H4 (cell line): ENCODE measurements around the gene PDCD11. TPM values are rescaled to one million over a fixed set of nuclear protein-coding genes. Genes with fewer than 3 reads are reported as not detected.
"Not testable (repeated sequence)": the region's sequence is repeated elsewhere in the genome, so short reads cannot be mapped to it uniquely, and the experiment has no call there.

ENCODE experiments used
- DNase-seq: peaks from one replicate; pipeline ENCODE4 v3.0.0-alpha.2; 2015; ENCODE audit warnings: low spot score
- total RNA-seq: library from RNA; depleted of rRNA; stranded (reverse); fragments of >200 nt; shearing (Covaris generic); gene quantifications from 2 replicates; pipeline ENCODE4 v1.2.3, GENCODE V29; 2014; rRNA removed

The PDCD11 gene
- 15.9 and 20.0 TPM in 2 replicates for total RNA-seq

DNA sequence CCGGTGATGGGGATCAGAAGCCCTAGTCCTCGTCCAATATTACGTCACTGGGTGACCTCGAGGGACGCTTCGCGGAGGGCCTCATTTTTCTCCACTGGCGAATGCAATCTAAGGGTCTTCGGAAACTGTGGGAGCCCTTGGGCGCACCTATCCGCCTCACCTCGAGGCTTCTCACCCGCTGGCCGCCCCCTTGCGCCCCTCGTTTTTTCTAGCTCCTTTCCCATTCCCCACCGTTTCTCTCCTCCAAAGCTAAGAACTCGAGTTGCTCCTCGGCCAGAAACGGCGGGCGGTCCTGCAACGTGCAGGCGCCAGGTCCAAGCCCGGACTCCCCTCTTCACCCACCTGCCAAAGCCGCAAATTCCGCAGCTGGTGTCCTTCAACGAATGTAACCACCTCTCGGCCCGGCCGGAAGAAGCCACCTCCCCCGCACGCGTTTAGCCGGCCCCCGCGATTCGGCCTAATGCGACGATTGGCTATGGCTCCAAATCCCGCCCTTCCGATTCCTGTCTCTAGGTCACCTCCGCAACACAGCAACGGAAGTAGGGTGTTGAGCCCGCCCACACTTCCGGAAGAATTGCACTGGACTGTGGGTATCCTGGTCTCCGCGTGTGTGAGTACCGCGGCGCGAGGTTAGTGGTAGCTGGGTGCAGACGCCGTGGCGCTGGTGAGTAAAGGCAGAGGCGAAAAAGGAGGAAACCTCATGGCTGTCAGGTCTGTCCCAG is at the start of gene PDCD11, which contains the start of gene ATP5MK:
TSS of gene PDCD11 (plus strand) at position 560 of the 722 bp plus-strand sequence. CDS start 1,801 bp downstream, outside the sequence.
TSS of gene ATP5MK (minus strand) at position 409 of the 722 bp plus-strand sequence. CDS start 4,018 bp downstream, outside the sequence.
- peak; percentile 98 for DNase-seq

- DNase-seq, result no peak
Measured at GRCh38 chr10:103350175-103350516, 46.3 kb upstream of the PDCD11 start.

- DNase-seq, result peak; percentile 53
Measured at GRCh38 chr10:103350517-103351260, 45.7 kb upstream of the PDCD11 start, which contains the start of gene PCGF6. Gene PCGF6 (minus strand): TSS chr10:103351140. CDS start chr10:103351066, 74 bp downstream.

DNA sequence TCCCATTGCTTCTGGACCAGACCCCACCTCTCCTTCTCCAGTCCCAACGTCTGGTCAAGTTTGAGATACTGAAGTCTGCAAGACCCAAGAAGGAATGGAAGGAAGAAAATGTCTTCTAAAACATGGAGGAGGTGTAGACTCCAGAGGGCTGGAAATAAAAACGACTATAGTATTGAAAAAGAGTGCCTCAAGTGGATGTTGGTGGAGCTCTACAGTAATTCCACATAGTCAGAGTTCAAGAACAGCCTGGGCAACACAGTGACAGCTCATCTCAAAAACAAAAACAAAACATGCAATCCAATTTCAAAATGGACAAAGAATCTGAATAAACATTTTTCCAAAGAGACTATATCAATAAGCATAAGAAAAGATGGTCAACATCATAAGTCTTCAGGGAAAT is 43.1 kb upstream of the PDCD11 start:
- DNase-seq, result no peak

- not testable (repeated sequence) for DNase-seq
Measured at GRCh38 chr10:103354567-103354966, 41.9 kb upstream of the PDCD11 start.

GRCh38 chr10:103355906-103356599 is 40.4 kb upstream of the PDCD11 start:
- DNase-seq, result no peak

GRCh38 chr10:103359493-103359892 is 36.9 kb upstream of the PDCD11 start:
- DNase-seq, result not testable (repeated sequence)

DNA sequence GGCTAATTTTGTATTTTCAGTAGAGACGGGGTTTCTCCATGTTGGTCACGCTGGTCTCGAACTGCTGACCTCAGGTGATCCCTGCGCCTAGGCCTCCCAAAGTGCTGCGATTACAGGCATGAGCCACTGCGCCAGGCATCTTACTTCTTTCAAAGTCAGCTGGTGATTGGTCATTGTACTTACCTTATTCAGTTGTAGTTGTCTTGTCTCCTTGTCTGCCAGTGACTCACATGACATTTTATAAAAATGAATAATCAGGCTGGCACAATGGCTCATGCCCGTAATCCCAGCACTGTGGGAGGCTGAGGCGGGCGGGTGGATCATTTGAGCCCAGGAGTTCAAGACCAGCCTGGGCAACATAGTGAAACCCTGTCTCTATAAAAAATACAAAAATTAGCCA is 35.6 kb upstream of the PDCD11 start:
- DNase-seq, result not testable (repeated sequence)

DNA sequence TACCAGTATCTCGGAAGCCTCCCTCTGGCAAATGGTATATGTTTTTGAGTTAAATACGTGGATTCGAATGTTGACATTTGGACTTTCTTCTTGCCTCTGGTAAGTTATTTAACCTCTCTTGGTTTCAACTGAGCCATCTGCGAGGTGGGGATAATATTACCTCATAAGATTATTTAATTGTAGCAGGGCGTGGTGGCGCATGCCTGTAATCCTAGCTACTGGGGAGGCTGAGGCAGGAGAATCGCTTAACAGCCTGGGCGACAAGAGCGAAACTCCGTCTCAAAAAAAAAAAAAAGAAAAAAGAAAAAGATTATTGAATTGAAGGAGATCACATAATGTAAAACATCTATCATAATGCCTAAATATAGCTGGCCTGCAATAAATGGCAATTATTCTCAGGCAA is 29.0 kb upstream of the PDCD11 start:
- DNase-seq, result no peak

DNA sequence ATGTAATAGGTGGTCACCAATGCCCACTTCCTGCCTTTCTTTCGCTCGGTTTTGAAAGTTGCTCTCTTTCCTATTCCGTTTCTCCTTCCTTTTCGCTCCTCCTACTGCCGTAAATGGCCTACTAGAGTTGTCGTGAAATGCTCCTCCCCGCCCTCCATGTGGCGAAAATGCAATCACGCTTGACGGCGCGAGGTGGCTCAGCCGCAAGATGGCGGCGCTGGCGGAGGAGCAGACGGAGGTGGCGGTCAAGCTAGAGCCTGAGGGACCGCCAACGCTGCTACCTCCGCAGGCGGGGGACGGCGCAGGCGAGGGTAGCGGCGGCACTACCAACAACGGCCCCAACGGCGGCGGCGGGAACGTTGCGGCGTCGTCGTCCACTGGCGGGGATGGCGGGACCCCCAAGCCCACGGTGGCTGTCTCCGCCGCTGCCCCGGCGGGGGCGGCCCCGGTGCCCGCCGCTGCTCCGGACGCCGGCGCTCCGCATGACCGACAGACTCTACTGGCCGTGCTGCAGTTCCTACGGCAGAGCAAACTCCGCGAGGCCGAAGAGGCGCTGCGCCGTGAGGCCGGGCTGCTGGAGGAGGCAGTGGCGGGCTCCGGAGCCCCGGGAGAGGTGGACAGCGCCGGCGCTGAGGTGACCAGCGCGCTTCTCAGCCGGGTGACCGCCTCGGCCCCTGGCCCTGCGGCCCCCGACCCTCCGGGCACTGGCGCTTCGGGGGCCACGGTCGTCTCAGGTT is 28.5 kb upstream of the PDCD11 start, which contains the start of gene TAF5:
TSS of gene TAF5 (plus strand) at position 195 of the 737 bp plus-strand sequence. CDS start at position 209, 14 bp downstream.
- peak; percentile 96 for DNase-seq

GRCh38 chr10:103373544-103373943 is 22.9 kb upstream of the PDCD11 start:
- no peak for DNase-seq

DNA sequence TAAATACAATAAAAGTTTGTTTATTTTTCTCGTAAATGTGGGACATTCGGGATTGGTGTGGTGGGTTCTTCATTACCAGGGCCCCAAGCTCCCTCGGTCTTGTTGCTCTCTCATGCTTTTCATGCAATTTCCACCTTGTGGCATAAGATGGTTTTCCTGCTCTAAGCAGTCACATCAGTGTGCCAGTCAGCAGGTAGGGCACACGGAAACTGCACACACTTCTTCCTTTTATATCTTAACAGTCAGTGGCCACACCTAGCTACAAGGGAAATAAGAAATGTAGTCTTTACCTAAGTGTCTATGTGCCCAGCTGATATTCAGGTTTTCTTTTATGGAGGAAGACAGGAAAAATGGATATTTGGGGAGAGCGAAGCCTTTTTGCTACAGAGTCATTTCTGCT is 22.2 kb upstream of the PDCD11 start:
- DNase-seq, result no peak

GRCh38 chr10:103382769-103383168 is 13.7 kb upstream of the PDCD11 start:
- no peak for DNase-seq

- no peak for DNase-seq
Measured at GRCh38 chr10:103394180-103394579, 2.2 kb upstream of the PDCD11 start.

DNA sequence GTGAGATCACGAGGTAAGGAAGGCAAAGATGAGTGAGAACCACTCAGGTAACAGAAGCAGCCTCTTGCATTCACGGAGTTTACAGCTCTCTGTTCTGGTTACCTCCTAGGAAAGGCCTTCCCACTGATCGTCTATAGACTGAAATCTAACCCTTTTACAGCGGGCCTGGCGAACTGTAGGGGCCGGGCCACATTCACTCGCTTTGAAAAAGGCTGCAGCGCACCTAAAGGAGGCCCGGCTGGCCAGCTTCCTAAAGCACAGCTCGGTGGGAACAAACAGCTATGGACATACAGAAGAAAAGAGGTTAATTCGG is 716 bp upstream of the PDCD11 start:
- no peak for DNase-seq

DNA sequence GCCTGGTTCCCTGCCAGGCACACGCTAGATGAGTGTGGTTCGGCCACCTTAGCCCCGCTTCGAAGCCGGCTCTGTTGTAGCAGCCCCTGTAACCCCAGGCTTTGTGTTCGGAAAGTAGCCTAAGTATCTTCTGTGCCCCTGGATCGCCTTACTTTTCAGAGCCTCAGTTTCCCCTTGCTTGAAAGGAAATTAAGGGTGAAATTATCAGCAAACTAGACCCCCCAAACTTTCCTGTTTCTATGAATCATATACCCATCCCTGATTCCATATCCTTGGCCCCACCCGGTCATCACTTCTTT is 312 bp downstream of the PDCD11 start:
- no peak for DNase-seq

- no peak for DNase-seq
Measured at GRCh38 chr10:103397191-103397825, 882 bp downstream of the PDCD11 start.

DNA sequence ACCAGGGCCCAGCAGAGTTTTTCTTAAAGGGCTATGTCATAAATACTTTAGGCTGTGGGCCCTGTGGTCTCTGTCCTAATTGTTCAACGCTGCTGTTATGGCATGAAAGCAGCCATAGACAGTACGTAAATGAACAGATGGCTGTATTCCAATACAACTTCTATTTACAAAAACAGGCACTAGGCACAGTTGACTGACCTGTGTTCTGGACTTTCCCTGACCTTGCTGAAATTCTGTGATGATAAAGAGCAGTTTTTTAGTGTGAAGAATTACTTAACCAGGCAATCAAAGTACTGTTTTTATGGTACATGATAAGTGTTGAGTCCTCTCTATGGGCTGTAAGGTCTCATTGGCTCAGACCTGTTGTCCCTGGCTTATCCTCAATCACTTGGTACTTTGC is 17.1 kb downstream of the PDCD11 start:
- DNase-seq, result no peak

- DNase-seq, result no peak
Measured at GRCh38 chr10:103415581-103415980, 19.2 kb downstream of the PDCD11 start.

DNA sequence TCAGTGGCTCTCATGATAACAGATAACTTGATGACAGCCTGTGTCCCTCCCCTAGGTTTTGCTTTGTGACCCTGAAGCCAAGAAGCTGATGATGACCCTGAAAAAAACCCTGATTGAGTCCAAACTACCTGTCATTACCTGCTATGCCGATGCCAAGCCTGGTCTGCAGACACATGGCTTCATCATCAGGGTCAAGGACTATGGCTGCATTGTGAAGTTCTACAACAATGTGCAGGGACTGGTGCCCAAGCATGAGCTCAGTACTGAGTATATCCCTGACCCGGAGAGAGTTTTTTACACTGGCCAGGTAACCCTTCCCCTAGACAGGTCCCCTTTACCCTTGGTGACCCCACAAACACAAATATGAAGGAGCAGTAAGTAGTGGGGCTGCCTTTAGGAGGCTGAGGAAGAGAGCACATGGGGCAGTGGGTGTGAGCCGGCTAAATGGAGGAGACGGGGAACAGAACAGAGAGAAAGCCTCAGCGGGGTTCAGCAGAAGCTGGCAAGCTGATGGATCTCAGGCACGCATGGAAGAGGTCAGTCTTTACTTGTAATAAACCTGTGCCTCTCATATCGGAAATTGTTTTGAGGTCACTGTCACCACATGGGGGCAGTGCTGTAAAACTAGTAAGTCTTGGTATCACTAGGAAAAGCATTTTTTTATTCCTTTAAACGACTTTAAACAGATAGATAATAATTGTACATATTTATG is 20.2 kb downstream of the PDCD11 start:
- peak; percentile 33 for DNase-seq

DNA sequence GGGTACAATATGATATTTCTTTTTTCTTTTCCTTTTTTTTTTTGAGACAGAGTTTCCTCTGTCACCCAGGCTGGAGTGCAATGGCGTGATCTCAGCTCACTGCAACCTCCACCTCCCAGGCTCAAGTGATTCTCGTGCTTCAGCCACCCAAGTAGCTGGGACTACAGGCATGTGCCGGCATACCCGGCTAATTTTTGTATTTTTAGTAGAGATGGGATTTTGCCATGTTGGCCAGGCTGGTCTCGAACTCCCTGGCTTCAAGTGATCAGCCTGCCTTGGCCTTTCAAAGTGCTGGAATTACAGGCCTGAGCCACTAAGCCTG is 20.7 kb downstream of the PDCD11 start:
- DNase-seq, result not testable (repeated sequence)
